T-helper 17 cell (primary cell): ENCODE data around the gene SHROOM3. TPM values are rescaled to one million over a fixed set of nuclear protein-coding genes. Genes with fewer than 3 reads are reported as not detected.

Experiments used
- ATAC-seq: fragments of 150-1000 bp; cut with Tn5 transposase; 2 replicates; pipeline ENCODE4 v1.10.0; 2021; ENCODE audit warnings: mild to moderate bottlenecking, moderate library complexity
- DNase-seq, 3 donors: peaks; one replicate each; pipeline versions ENCODE4 v3.0.0 to v3.0.0-alpha.2; 2020 to 2021
- H3K9me3 ChIP-seq: one replicate; pipeline ENCODE4 v1.7.0; 2013; ENCODE audit warnings: low read length, mild to moderate bottlenecking; ENCODE audit not compliant: control insufficient read depth, poor library complexity, severe bottlenecking
- H3K27ac Mint-ChIP-seq: one replicate; pipeline ENCODE4 v1.8.0; 2022; ENCODE audit warnings: mild to moderate bottlenecking, moderate library complexity, mixed read lengths
- H3K27me3 Mint-ChIP-seq: one replicate; pipeline ENCODE4 v1.8.0; 2022; ENCODE audit warnings: mixed read lengths
- H3K36me3 Mint-ChIP-seq: one replicate; pipeline ENCODE4 v1.8.0; 2022; ENCODE audit warnings: low read depth, mixed read lengths
- H3K4me1 Mint-ChIP-seq: one replicate; pipeline ENCODE4 v1.8.0; 2022; ENCODE audit warnings: mild to moderate bottlenecking, mixed read lengths
- H3K4me3 Mint-ChIP-seq: one replicate; pipeline ENCODE4 v1.8.0; 2022; ENCODE audit warnings: mild to moderate bottlenecking, moderate library complexity, mixed read lengths
- total RNA-seq, 4 donors: library from RNA in 2 of 4; stranded (reverse) in 2 of 4; gene quantifications; one replicate each; pipeline ENCODE4 v1.2.3 and lab custom pipeline; 2022 to 2026

SHROOM3 gene
- total RNA-seq, 2 donors from 2014 or later: not detected

DNA sequence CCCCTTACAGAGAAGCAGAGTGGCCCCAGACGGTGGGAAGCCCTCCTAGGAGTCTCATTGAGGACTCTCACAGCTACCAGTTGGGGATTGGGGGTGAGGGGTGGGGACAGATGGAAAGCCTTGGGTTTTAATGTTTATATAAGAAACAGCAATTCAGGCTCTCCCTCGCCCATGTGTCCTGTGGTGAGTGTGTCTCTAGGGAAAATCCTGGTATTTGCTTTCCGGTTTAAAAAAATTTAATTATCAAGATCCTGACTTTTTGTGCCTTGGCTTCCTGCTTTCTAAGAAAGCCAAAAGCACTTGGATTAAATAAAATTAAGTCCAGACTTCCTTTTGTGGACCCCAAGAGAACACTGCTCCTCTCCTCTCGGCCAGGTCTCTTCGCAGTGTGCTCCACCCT, 369.1 kb downstream of the SHROOM3 start:
- Mint-ChIP-seq H3K27ac (no peak overlapping the region), H3K27me3 (peaks cover 46% of the 10 kb centered on the region), H3K4me3 (no peak overlapping the region), H3K36me3 (peaks cover 3% of the 10 kb centered on the region), H3K4me1 (no peaks in the 10 kb centered on the region)
- DNase-seq: no peak
- H3K9me3 ChIP-seq: no peaks in the 10 kb centered on the region
- ATAC-seq: no peak

DNA sequence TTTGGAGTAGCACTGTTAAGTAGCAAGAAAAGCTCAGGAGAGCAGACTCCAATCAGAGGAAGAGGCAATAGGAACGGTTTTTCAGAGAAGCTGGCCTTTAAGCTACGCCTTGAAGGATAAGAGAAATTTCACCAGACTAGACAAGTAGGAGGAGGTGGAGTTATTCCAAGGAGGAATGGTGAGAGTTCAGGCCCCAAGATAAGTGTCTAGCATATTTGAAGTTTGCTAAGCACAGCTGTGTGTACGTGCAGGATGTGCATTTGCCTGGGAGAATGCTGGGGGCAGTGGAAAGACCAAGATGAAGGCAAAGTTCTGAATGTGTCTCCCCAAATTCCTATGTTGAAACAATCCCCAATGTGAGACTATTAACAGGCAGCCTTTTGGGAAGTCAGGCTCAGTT, 371.3 kb downstream of the SHROOM3 start:
- DNase-seq: no peak
- Mint-ChIP-seq H3K4me1 (no peaks in the 10 kb centered on the region), H3K27me3 (peaks cover 28% of the 10 kb centered on the region), H3K4me3 (no peak overlapping the region), H3K36me3 (peaks cover 6% of the 10 kb centered on the region), H3K27ac (no peak overlapping the region)
- no peaks in the 10 kb centered on the region for H3K9me3 ChIP-seq
- ATAC-seq: no peak

DNA sequence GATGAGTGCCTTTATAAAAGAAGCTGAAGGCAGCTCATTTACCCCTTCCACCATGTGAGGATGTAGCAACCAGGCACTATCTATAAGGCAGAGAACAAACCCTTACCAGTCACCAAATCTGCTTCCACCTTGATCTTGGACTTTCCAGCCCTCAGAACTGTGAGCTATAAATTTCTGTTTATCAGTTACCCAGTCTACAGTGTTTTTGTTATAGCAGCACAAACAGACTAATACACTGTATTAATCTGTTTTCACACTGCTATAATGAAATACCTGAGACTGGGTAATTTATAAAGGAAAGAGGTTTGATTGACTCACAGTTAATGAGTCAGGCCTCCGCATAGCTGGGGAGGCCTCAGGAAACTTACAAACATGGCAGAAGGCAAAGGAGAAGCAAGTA, 371.7 kb downstream of the SHROOM3 start:
- DNase-seq (no peak), ATAC-seq (no peak)
- no peak overlapping the region for H3K4me3 Mint-ChIP-seq
- H3K36me3 Mint-ChIP-seq: peaks cover 6% of the 10 kb centered on the region
- H3K27ac Mint-ChIP-seq: no peak overlapping the region
- H3K27me3 Mint-ChIP-seq: peaks cover 24% of the 10 kb centered on the region
- no peaks in the 10 kb centered on the region for H3K4me1 Mint-ChIP-seq
- no peaks in the 10 kb centered on the region for H3K9me3 ChIP-seq

DNA sequence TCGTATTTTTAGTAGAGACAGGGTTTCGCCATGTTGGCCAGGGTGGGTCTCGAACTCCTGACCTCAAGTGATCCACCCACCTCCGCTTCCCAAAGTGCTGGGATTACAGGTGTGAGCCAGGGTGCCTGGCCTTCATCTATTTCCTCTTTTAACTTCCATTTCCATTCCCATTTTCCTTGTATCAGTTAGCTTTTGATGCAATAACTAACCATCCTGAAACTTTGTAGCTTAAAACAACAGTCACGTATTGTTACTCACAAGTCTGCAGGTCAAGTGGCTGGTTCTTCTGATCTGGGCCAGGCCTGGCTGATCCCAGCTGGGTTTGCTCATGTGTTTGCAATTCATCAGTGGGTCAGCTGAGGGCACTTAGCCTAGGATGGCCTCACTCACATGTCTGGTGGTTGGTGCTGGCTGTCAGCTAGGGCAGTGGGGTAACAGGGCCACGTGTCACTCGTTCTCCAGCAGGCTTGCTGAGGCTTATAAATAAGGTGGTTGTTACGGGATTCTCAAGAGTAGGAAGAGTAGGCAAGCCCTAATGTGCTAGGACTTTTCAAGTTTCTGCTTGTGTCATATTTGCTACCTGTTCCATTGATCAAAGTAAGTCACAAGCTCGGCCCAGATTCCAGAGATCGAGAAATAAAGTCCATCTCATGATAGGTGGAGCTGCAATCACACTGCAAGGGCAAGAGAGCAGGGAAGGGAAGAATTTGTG, 374.7 kb downstream of the SHROOM3 start:
- peaks cover 3% of the 10 kb centered on the region for H3K36me3 Mint-ChIP-seq
- no peak for DNase-seq

DNA sequence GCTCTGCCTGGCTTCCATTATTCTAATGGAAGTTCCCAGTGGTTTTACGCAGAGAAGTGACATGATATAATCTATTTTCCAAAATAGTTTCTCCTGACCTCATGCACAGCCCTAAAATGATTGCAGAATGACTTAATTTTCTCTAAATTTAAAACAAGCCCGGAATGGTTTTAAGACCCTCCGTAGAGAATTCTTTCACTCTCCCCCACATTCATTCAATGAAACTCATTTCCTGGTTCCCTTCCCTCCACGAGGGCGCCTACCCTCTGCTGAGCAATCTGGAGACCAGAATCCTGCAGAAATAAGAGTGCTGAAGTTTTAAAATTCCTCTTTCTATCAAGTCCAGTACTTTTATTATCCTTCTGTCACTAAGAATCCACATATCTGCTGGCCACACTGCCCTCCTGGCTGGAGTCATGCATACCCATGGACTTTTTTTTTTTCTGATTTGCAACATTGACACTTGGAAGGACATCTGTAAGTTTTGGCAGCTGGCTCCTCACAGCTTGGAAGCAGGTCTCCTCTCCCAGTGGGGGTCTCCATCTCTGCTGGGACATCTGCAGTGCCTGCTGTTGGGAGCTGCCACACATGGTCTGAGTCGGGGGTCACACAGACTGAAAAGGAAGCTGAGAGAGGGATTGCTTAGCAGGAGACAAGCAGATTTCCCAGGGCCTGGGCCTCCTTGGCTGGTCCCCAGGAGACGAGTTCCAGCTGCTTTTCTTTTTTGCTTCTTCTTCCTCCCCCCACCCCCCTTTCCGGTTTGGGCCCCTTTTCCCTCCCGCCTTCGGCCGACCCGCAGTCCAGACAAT, 376.8 kb downstream of the SHROOM3 start:
- Mint-ChIP-seq H3K27ac (no peak overlapping the region), H3K4me1 (no peaks in the 10 kb centered on the region), H3K36me3 (peaks cover 3% of the 10 kb centered on the region), H3K4me3 (no peak overlapping the region), H3K27me3 (no peaks in the 10 kb centered on the region)
- H3K9me3 ChIP-seq: no peaks in the 10 kb centered on the region
- ATAC-seq (no peak), DNase-seq (no peak)

More for the DNA sequence above, 374.7 kb downstream of the SHROOM3 start:
- H3K9me3 ChIP-seq: no peaks in the 10 kb centered on the region
- no peak overlapping the region for H3K4me3 Mint-ChIP-seq
- H3K27me3 Mint-ChIP-seq: no peaks in the 10 kb centered on the region
- no peak for ATAC-seq
- H3K27ac Mint-ChIP-seq: no peak overlapping the region
- no peaks in the 10 kb centered on the region for H3K4me1 Mint-ChIP-seq

DNA sequence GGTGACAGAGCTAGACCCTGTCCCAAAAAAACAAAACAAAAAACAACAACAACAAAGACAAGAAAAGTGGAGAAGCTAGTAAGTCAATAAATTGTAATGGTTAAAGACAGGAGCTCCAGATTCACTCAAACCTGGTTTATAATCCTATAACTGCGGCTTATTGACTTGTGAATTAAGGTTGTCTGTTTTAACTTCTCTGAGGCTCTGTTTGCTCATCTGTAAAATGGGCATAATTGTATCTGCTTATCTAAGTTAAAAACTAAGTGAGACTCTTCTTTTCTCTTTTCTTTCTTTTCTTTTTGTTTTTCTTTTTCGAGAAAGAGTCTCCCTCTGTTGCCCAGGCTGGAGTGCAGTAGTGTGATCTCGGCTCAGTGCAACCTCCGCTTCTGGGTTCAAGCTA, 378.0 kb downstream of the SHROOM3 start:
- H3K27me3 Mint-ChIP-seq: no peaks in the 10 kb centered on the region
- no peak for ATAC-seq

DNA sequence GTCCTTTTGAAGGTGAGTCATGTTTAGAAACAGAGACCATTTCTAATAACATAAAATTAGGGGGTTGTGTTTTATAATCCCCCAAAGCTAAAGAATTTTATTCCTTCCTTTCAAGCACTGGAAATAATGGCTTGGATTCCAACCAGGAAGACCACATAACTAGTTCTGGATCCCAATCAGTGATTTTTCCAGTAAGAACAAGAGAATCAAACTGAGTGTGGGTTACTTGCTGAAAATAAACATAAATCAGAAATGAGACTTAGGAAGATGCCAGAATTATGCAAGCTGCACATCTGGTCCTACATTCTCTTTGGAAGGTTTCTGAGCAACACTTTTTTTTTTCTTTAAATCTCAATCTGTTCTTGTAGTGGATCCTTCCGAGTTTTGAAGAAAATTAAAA, 386.6 kb downstream of the SHROOM3 start:
- H3K4me3 Mint-ChIP-seq: no peak overlapping the region
- no peak overlapping the region for H3K27ac Mint-ChIP-seq
- peaks cover 2% of the 10 kb centered on the region for H3K36me3 Mint-ChIP-seq
- H3K27me3 Mint-ChIP-seq: peaks cover 17% of the 10 kb centered on the region
- H3K4me1 Mint-ChIP-seq: no peaks in the 10 kb centered on the region
- DNase-seq (no peak), ATAC-seq (no peak)
- no peaks in the 10 kb centered on the region for H3K9me3 ChIP-seq

More for the DNA sequence above, 378.0 kb downstream of the SHROOM3 start:
- no peaks in the 10 kb centered on the region for H3K9me3 ChIP-seq
- peaks cover 3% of the 10 kb centered on the region for H3K36me3 Mint-ChIP-seq
- no peaks in the 10 kb centered on the region for H3K4me1 Mint-ChIP-seq
- no peak overlapping the region for H3K27ac Mint-ChIP-seq
- no peak for DNase-seq
- H3K4me3 Mint-ChIP-seq: no peak overlapping the region

DNA sequence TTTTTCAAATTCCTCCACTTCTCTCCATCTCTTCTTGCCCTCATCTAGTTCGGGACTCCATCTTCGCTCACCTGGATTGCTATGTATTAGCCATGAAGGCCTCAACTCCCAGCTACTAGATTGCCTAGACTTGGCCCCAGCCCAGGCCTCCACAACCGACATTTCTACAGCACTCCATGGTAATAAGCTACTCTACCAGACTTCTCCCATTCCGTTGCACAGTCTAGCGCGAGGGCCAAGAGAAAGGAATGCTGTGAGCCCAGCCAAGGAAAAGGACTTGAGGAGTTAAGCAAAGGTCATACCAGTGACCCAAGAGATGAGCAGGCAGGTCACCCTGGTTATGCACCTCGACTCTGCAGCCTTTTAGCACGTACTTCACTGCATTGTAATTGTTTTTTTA, 387.3 kb downstream of the SHROOM3 start:
- DNase-seq (no peak), ATAC-seq (no peak)
- Mint-ChIP-seq H3K36me3 (peaks cover 2% of the 10 kb centered on the region), H3K27ac (no peak overlapping the region), H3K4me1 (no peaks in the 10 kb centered on the region), H3K27me3 (peaks cover 17% of the 10 kb centered on the region), H3K4me3 (no peak overlapping the region)
- H3K9me3 ChIP-seq: no peaks in the 10 kb centered on the region

DNA sequence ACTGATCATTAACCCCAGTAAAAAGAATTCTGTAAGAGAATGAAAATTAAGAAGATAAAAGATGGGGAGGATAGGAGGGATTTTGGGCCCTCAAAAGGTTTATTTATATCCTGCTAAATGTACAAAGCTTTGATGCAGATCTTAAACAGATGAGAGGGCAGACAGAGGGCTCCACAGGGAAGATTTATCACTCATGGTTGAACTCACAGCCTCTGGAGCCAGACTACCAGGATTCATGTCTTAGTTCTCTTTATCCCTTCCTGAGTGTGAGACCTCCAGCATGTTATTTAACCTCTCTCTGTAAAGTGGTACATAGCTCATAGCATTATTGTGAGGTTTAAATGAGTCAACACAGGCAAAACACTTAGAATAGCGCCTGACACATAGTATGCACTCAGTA, 388.5 kb downstream of the SHROOM3 start:
- H3K4me3 Mint-ChIP-seq: no peak overlapping the region
- no peaks in the 10 kb centered on the region for H3K4me1 Mint-ChIP-seq
- H3K27me3 Mint-ChIP-seq: peaks cover 17% of the 10 kb centered on the region
- DNase-seq (no peak), ATAC-seq (no peak)
- H3K9me3 ChIP-seq: no peaks in the 10 kb centered on the region
- peaks cover 2% of the 10 kb centered on the region for H3K36me3 Mint-ChIP-seq
- H3K27ac Mint-ChIP-seq: no peak overlapping the region

DNA sequence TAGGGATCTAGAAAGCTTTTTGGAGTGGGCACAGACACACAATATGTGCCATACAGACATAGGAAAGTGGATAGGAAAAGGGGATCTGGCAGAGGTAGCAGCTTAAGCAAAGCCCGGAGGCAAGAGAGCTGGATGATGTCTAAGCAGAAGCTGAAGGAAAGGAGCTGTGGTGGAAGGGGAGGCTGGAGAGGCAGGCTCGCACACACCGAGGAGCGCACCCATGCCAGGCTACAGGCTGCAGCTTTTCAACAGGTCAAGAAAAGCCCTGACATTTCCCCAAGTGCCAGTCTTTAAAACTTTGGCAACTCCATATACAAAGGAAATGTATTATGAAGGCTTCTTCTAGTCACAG, 395.6 kb downstream of the SHROOM3 start:
- DNase-seq (no peak), ATAC-seq (no peak)
- Mint-ChIP-seq H3K36me3 (no peaks in the 10 kb centered on the region), H3K27me3 (peaks cover 9% of the 10 kb centered on the region), H3K4me3 (no peak overlapping the region), H3K4me1 (no peaks in the 10 kb centered on the region), H3K27ac (no peak overlapping the region)
- no peaks in the 10 kb centered on the region for H3K9me3 ChIP-seq

DNA sequence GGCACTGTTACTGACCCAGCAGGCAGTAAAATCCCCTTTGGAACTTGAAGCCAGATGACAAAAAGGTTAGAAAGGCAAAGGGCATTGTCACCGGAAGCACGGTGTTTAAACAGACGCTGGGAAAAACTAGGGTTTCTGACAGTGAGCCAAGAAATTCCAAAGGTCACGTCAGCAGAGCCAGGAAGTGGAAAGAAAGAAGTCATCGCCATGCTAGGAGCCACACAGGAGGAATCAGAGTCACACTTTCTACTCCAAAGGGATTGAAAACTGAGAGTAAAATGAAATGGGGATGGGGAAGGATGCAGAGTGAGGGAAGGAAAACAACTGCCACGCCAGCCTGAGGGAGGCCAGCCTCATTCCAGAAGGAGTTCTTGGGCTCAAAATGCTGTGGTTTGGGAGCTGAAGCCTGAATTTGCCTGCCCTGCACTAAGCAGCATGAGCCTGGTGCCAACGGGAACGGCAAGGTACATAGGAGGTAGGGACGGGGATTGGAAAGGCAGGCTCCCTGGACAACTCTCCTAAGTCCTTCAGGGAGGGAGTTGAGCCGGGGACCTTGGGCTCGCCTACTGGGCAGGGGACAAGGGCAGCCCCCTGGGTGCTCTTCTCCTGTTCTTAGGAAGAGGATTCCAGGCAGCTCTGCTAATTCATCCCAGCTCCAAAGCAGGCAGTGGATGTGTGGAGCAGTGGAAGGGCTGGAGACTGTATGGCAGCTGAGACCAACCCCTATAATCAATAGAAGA, 396.1 kb downstream of the SHROOM3 start:
- H3K9me3 ChIP-seq: no peaks in the 10 kb centered on the region
- H3K27me3 Mint-ChIP-seq: peaks cover 9% of the 10 kb centered on the region
- no peak overlapping the region for H3K27ac Mint-ChIP-seq
- no peak overlapping the region for H3K4me3 Mint-ChIP-seq
- no peak for ATAC-seq
- H3K36me3 Mint-ChIP-seq: no peaks in the 10 kb centered on the region
- DNase-seq: no peak
- no peaks in the 10 kb centered on the region for H3K4me1 Mint-ChIP-seq

DNA sequence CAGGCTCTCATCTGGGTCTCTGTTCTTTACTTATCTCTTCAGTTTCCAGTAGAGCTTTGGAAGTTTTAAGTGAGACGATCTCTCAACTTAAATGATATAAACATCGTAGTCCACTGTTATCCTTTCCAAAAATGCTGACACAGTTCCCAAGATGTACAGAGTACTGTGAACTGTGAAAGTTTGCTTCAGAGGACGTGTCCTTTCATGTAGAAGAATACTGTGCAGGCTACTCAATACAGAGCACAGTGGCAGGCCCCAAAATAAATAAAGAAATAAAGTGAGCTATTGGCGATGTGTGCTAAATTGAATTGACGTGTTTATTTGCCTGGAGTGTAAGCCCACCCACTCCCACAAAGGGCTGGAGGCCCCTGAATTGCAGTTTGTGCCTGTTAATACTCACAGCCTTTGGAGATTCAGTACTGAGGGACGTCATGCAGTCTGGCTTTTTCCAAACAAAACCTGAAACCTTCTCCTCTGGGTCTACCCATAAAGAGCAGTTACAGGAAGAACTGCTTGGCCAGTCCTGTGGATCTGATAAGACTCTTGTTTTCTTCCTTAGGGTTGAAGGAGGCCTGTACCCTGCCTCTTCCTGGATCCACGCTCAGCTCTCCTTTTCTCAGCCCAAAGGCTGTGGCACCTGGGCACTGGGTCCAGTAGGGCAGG, 396.8 kb downstream of the SHROOM3 start:
- no peaks in the 10 kb centered on the region for H3K9me3 ChIP-seq
- no peaks in the 10 kb centered on the region for H3K4me1 Mint-ChIP-seq
- no peak overlapping the region for H3K4me3 Mint-ChIP-seq
- H3K27me3 Mint-ChIP-seq: peaks cover 9% of the 10 kb centered on the region
- ATAC-seq (no peak), DNase-seq (no peak)
- no peaks in the 10 kb centered on the region for H3K36me3 Mint-ChIP-seq
- no peak overlapping the region for H3K27ac Mint-ChIP-seq
